Bone marrow (tissue), 2 donors: ENCODE data around the gene UBR4.
"Not testable (repeated sequence)": the region's sequence is repeated elsewhere in the genome, so short reads cannot be mapped to it uniquely, and the experiment has no call there.

Source experiments
- DNase-seq, 2 donors: peaks; one replicate each; lab custom pipeline; 2025; lab: John Stamatoyannopoulos, UW

UBR4 gene

DNA sequence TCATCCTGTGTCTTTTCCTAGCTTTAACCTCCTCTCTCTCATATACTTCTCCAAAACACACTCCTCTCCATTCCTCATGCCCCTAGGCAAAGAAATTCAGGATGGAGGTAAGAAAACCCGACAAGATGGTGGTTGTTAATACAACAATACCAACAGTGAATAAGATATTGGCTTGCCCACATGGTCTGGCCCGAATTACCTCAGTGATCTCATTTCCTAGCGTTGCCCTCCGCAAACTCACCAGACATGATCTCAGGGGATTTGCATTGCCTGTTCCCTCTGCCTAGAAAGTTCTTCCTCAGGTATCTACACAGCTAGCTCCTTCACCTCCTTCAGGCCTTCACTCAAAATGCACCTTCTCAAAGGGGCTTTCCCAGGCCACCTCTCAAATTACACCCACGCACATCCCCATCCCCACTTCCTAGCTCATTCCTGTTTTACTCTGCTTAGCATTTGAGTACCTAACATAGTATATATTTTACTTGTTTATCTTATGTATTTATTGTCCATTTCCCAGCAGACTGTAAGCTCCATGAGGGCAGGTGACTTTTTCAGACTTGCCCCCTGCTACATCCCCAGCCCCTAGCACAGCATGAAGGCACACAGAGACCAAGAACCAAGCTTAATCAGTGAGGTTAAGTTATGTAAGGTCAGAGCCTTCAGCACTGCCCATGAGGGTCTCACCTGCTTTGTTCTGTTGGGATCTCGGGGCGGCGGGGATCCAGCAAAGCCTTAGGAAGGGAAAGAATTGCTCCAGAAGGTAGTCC, 10.2 kb upstream of the UBR4 start:
- no peak for DNase-seq

DNA sequence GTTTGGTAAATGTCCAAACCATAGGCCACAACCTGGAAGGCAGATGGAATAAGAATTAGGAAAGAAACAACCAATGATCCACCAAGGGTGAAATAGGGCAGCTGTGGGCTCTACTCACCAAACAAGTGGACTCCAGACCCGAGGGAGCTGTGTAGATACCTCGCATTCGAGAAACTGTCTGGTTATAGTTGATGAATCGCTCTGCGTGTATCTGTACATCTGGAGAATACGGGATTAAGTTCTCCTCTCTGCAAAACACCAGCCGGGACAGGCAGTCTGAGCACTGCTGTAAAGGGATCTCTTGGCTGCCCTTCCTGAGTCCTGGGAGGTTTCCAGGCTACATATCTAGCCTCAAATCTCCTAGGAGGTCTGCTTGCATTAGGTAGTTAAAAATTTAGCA, 9.4 kb upstream of the UBR4 start:
- no peak for DNase-seq

DNA sequence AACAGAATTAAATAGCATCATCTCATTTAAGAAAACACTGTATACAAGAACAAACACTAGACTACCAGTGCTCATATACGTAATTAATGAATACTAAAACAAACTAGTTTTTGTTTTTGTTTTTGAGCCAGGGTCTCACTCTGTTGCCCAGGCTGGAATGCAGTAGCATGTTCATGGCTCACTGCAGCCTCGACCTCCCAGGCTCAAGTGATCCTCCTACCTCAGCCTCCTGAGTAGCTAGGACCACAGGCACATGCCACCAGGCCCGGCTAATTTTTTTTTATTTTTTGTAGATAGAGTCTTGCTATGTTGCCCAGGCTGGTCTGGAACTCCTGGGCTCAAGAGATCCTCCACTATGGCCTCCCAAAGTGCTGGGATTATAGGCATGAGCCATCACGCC, 6.5 kb upstream of the UBR4 start:
- not testable (repeated sequence) for DNase-seq

DNA sequence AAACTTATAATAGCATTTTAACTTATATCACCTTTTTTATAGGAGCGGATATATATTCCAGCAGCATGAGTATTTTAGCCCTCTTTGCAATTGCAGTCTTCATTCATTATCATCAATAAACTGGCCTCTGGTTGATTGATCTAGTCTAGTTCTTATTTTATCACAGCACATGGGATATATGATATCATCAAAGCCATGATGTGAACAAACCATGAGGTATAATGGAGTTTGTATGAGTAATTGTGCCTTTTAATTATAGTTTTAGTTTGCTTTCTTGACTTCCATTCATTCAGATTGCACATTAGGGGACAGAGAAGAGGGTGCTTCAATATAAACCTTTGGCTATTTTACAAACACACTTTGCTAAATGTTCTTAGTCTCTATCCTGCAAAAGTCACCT, 3.5 kb upstream of the UBR4 start:
- DNase-seq, result no peak

- no peak for DNase-seq
These were observed 2.1 kb upstream of the UBR4 start for GRCh38 chr1:19212167-19212566.

- DNase-seq, result no peak
These were observed 895 bp upstream of the UBR4 start for GRCh38 chr1:19210772-19211549.

DNA sequence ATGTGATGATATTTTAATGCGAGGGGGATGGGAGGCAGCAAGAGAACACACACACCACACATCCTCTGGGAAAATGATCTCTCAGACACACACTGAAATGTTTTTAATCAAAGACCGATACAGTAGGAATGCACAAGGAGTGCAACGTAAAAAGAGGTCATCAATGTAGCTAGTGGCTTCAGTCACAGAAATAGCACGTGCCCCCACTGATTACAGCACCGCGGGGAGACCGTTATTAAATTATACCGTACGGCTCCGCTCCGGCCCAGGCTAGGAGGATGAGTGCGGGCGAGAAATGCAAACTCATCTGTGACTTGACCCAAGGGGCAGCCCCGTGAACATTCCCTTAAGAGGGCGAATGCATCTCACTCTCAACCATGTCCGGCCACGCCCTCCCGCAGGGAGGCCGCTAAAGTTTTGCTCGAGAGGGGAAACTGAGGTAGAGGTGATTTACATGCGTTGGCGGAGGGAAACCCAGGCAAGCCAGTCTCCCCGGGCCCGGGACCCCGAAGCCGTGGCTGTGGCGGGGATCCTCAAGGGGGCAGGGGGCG, 552 bp downstream of the UBR4 start:
- peak in 1 of 2 donors; percentile 78 for DNase-seq

DNA sequence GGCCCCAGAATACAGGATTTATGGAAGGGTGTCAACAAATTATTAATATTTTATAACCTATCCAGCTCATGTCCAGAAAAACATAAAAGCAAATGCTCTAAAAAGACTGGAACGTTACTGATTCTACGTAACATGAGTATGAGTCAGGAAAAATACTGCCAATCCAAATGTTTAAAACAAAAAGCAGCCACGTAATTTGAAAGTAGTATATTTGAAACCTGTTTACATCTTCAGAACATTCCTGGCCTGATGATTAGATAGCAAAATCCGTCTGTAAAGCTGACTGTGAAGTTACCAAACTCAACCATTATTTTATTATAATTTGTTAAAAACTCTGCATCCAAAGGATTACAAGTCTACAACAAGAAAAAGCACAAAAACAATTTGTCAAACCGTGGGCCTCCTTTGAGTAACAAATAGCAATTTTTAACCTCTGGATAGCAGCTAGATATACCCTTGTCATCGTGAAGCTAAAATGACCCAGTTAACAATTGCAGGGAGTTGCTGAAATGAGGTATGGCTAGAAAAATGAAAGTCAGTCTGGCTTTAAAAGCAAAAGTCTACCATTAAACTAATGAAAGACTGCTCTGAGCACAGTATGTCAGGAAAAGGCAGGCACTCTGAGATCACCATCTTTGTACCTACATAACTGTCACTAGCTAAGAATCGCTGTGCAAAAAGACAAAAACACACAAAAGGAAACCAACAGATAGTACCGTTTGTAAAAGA, 1.2 kb downstream of the UBR4 start:
- DNase-seq, result no peak

- peak in 1 of 2 donors; percentile 9 for DNase-seq
These were observed 3.1 kb downstream of the UBR4 start for GRCh38 chr1:19206947-19207346.

GRCh38 chr1:19205845-19206244, 4.2 kb downstream of the UBR4 start:
- no peak for DNase-seq

- no peak for DNase-seq
These were observed 4.7 kb downstream of the UBR4 start for GRCh38 chr1:19205403-19205802.

DNA sequence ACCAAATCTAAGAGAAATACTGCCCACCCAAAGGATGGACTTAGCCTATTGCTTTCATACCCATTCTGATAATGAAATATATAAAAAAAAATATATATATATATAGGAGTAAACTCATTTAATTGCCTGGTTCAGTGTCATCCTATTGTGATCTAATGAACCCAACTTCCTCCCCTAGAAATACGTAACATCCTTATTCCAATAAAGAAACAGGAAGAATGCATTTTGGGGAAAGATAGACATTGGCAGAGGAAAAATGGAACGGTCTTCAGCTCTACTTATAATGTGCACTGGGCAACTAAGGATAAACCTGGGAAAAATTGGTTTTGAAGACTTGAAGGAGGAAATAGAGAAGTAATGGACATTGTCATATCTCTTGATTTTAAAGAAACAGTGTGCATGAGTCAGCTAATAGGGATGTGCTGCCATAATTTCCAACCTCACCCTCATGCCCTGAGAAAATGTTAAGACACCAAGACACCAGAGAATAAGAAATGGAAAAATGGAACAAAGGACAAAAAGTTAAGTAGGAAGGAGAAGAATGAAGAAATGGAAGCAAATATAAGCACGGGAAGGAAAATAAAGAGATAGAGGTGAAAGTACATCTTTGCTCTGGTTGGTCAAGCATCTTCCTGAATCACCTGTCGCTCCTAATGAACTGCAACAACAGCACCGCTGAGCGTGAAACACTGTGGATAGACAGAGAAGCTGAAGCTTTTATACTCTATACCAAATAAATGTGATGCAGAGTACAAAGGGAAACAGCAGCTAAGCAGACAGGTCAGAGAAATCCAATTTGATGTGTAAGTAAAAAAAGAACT, 5.4 kb downstream of the UBR4 start:
- no peak for DNase-seq

- no peak for DNase-seq
These were observed 6.6 kb downstream of the UBR4 start for GRCh38 chr1:19203440-19203839.

- DNase-seq, result no peak
These were observed 7.7 kb downstream of the UBR4 start for GRCh38 chr1:19202396-19202795.

- DNase-seq, result no peak
These were observed 10.0 kb downstream of the UBR4 start for GRCh38 chr1:19199969-19200604.

DNA sequence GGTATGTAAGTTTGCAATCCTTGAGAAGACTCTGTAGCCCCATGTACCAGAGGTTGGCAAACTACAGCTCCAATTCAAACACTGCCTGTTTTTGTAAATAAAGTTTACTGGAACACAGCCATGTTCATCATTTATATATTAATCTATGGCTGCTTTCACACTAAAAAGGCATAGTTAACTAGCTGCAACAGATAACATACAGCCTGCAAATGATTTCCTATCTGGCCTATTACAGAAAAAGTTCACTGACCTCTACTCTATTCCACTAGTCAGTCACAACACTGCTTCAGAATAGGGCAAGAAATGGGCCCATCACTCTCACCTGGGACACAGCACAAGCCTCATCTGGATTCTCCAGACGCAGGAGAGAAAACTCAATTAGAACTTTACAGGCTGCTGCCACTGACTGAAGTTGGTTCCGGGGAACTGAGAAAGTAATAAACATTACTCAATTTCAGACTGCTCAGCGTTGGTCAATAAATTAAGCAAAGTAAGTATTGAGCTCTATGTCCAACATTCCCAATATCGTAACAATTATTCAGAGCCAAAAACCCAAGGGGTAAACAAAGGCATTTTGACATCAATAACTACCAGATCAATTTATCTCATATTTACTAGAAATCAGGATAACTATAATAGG, 10.6 kb downstream of the UBR4 start:
- no peak for DNase-seq

- DNase-seq, result no peak
These were observed 11.2 kb downstream of the UBR4 start for GRCh38 chr1:19198820-19199219.

GRCh38 chr1:19197845-19198244, 12.2 kb downstream of the UBR4 start:
- DNase-seq, result no peak

- no peak for DNase-seq
These were observed 13.7 kb downstream of the UBR4 start for GRCh38 chr1:19196331-19196730.

DNA sequence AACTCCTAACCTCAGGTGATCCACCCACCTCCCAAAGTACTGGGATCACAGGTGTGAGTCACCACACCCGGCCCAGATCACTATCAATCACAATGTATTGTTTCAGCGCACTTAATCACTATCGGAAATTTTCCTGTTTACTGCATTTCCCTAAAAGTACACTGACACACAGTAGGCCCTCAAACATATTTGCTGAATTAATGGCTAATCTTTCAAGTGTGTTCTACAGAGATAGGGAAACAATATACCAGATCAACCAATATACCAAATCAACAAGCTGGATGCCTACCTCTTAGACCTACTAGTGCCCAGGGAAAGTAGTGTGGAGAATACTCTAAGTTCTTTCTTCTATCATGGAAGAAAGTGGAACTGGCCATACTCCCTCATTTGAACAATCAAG, 17.1 kb downstream of the UBR4 start:
- DNase-seq, result no peak

DNA sequence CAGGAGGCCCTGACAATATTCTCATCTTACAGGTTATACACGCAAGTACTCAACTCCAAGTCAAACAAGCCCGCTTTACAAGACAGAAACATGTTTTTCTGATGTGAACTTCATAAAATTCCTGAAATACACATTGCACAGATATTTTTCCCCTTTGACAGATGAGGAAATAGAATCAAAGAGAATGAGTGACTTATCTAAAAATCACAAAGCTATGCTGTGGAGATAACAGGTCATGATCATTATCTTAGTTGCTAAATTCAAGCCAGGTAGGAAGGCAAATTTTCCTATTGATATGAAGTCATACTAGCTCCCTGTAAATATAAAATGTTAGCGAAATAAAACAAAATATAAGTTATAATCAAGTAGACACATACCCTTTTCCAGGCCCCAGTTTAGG, 18.3 kb downstream of the UBR4 start:
- no peak for DNase-seq
